Ishikawa (cell line): Measurements from ENCODE around the gene MST1R.

Source experiments
- EGR1 ChIP-seq: IDR thresholded peaks from 2 replicates; pipeline ENCODE4 v1.6.1; 2012
- EP300 ChIP-seq: IDR thresholded peaks from 2 replicates; pipeline ENCODE4 v1.6.1; 2012; ENCODE audit warnings: borderline replicate concordance
- RAD21 ChIP-seq: IDR thresholded peaks from 2 replicates; pipeline ENCODE4 v1.6.1; 2012; ENCODE audit warnings: low read depth
- REST ChIP-seq: IDR thresholded peaks from 2 replicates; pipeline ENCODE4 v1.6.1; 2012; ENCODE audit warnings: low read depth, mild to moderate bottlenecking
- TCF12 ChIP-seq: IDR thresholded peaks from 2 replicates; pipeline ENCODE4 v1.6.1; 2012; ENCODE audit warnings: low read depth
- TEAD4 ChIP-seq: IDR thresholded peaks from 2 replicates; pipeline ENCODE4 v1.6.1; 2012

GRCh38 chr3:49889296-49889695, 14.4 kb downstream of the MST1R start:
- TF ChIP-seq TCF12: no peak
- no peak for TF ChIP-seq TEAD4
- no peak for TF ChIP-seq RAD21
- TF ChIP-seq EP300: no peak
- no peak for TF ChIP-seq REST
- TF ChIP-seq EGR1: no peak
